Activated CD4-positive, alpha-beta T cell treated with anti-CD3 and anti-CD28 coated beads, Interleukin-2, amount 50 U/mL, for 24 hours (primary cell): Measurements from ENCODE around the gene C14orf119.
"Not testable (repeated sequence)": the region's sequence is repeated elsewhere in the genome, so short reads cannot be mapped to it uniquely, and the experiment has no call there.

Source experiments
- DNase-seq, 2 donors: peaks; one replicate each; pipeline ENCODE4 v3.0.0-alpha.2; 2020; ENCODE audit warnings: low read depth in 1 of 2, low spot score in 1 of 2

Gene C14orf119

GRCh38 chr14:23108169-23108568 is 12.9 kb downstream of the C14orf119 start:
- not testable (repeated sequence) for DNase-seq

- no peak for DNase-seq
Measured at GRCh38 chr14:23109769-23110168, 14.5 kb downstream of the C14orf119 start.

GRCh38 chr14:23110579-23111365 is 15.5 kb downstream of the C14orf119 start:
- DNase-seq = no peak

GRCh38 chr14:23112359-23113178 is 17.3 kb downstream of the C14orf119 start:
- DNase-seq = no peak

GRCh38 chr14:23113431-23114119 is 18.3 kb downstream of the C14orf119 start:
- no peak for DNase-seq

GRCh38 chr14:23114120-23114458 is 18.8 kb downstream of the C14orf119 start:
- no peak for DNase-seq

- DNase-seq = no peak
Measured at GRCh38 chr14:23114669-23115038, 19.3 kb downstream of the C14orf119 start.

GRCh38 chr14:23115039-23115731 is 19.9 kb downstream of the C14orf119 start:
- DNase-seq = no peak

- DNase-seq = no peak
Measured at GRCh38 chr14:23115918-23116317, 20.6 kb downstream of the C14orf119 start.

- no peak for DNase-seq
Measured at GRCh38 chr14:23117371-23118020, 22.2 kb downstream of the C14orf119 start.

GRCh38 chr14:23118506-23119362 is 23.4 kb downstream of the C14orf119 start, which contains the start of gene CEBPE:
Gene CEBPE (minus strand): TSS chr14:23119255. CDS start chr14:23119091, 164 bp downstream.
- DNase-seq = no peak

GRCh38 chr14:23119363-23120327 is 24.3 kb downstream of the C14orf119 start:
- peak; percentile 11 to 14 for DNase-seq

GRCh38 chr14:23120541-23121251 is 25.4 kb downstream of the C14orf119 start:
- DNase-seq = peak; percentile 57 to 73

GRCh38 chr14:23121361-23121771 is 26.1 kb downstream of the C14orf119 start:
- no peak for DNase-seq

- DNase-seq = no peak
Measured at GRCh38 chr14:23122086-23122485, 26.8 kb downstream of the C14orf119 start.

- DNase-seq = no peak
Measured at GRCh38 chr14:23123419-23123818, 28.1 kb downstream of the C14orf119 start.

- no peak for DNase-seq
Measured at GRCh38 chr14:23124337-23124954, 29.1 kb downstream of the C14orf119 start.
